Activated CD4-positive, alpha-beta T cell treated with anti-CD3 and anti-CD28 coated beads for 4 hours (primary cell): ENCODE data around the gene TMEM132A.

Source experiments
- DNase-seq, 2 donors: peaks; one replicate each; pipeline ENCODE4 v3.0.0-alpha.2; 2020

The TMEM132A gene

DNA sequence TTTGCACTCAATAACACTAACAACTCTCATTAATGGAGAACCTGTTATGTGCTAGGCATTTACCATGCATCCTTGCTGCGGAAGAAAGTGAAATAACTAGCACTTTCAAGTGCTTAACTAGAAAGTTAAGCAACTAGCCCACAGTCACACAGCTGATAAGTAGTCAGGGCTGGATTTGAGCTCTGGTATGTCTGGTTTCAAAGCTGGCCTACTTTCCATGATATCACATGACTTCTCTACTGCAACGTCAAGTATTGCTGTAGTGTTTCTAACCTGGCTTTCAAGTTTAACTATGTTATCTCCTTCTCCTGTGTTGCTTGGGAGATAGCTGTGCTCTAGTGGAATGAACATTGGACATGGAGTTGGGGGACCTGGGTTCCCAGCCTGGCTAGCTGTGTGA, 15.6 kb downstream of the TMEM132A start:
- DNase-seq, result no peak

DNA sequence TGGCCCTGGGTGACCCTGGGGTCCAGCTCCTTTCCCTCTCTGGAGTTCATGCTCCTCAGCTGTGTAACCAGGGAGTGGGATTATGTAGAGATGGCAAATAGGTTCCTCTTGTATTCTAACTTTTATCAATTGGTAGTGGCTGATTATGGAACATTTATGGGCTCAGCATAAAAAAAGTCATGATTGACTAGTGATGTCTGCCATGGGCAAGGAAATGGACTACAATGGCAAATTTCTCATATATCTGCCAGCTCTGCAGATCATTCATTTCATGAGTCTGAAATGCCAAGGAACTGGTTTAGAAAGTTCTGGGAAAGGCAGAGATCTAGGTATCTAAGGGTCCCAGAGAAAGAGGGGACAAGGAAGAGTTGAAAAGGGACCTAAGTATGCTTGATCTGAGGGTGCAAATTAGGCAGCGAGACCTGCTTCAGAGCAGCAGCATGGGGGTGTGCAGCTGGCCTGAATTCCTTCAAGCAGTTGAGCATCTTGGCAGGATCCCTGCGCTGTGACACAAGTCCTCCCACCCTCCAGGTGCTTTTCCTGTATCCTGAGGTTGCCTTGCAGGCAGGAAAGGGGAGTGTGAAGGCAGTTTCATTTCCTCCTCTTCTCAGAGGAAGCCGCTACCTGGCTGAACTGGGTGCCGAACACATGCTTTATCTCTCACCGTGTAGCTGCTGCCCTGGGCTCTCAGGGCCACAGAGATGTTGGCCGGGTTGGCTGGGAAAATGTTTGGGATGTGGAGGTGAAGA, 17.3 kb downstream of the TMEM132A start:
- DNase-seq, result no peak

DNA sequence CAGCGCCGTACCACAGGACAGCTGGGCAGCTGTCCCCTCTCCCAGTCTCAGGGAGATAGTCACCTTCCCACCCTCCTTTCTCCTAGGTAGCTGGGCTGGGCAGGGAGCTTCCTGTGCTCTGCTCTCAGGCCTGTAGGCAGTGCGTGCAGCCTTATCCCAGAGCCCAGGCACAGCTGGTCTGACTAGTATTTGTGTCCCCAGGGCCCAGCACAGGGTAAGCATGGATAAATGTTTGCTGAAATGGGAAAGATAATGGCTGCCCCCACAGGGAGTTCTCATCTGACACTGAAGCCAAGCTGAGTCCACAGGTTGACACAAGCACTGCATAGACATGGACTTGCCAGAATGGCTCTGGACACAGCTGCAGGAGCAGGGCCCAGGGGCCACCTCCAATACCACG, 18.0 kb downstream of the TMEM132A start:
- DNase-seq, result no peak

DNA sequence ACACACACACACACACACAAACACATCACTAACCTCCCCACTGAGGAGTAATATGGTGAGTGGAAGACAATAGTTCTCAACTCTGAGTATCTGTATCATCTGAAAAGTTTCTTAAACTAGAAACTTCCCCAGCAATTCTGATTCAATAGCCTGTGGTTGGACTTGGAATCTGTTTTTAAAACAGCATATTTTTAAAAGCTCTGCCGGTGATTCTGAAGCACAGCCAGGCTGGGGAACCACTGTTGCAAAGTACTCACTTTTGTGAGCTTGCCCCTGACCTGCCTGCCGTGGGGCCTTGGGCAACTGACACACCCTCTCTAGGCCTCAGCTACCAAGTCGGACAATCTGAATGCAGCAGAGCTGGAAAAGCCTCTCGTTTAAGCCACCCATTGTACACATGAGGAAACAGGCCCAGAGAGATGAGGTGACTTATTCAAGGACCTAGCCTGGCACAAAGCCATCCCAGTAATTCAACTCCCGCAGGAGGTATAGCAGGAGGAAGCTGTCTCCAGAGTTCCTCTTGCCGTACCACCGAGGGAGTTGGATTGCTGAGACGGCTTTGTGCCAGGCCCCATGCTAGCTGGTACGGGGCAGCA, 18.8 kb downstream of the TMEM132A start:
- DNase-seq, result no peak

DNA sequence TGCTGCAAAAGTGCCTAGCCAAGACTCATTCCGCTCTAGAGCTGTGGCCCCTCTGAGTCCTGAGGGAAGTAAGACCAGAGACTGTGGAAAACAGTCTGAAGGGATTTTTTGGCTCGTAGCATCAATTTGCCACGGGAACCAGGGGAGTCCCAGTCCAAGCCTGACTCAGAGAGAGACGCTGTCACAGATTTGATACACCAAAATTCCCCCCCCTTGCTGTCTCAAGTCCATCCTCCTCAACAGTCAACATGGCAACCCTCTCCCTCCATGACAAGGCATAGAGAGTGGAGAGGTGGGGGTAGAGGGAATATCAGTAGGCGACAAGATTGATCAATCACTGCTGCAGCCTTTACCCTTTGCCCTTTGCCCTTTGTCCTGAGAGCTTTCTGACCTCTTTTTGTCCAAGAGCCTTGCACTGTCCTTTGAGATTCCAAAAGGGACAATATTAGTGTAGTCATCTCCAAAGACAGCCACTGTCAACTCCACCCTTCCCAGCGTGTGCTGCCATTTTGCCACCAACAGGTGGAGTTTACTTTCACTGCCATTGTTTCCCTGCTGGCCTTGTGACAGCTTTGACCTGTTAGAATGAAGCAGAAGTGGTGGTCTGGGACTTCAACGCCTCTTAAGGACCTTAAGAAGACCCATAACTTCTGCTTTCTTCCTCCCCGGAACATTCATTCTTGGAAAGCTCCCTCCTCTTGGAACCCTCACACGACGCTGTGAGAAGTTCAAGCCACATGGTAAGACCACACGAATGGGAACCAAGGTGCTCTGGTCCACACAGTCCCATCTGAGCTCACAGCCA, 20.4 kb downstream of the TMEM132A start:
- DNase-seq, result no peak

DNA sequence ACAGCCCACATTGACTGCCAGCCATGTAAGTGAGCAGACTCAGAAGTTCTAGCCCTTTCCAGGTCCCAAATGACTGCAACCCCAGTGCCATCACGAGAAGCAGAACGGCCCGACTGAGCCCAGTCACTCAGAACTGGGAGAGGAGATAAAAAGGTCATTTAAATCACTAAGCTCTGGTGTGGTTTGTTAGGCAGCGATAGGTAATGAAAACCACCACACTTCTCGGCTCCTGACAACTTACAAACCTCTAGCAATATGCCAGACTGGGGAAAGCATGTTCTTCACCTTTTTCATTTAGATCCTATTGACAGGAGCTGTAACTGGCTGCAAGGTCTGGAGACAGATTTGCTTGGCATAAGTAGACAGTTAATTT, 21.0 kb downstream of the TMEM132A start:
- no peak for DNase-seq

DNA sequence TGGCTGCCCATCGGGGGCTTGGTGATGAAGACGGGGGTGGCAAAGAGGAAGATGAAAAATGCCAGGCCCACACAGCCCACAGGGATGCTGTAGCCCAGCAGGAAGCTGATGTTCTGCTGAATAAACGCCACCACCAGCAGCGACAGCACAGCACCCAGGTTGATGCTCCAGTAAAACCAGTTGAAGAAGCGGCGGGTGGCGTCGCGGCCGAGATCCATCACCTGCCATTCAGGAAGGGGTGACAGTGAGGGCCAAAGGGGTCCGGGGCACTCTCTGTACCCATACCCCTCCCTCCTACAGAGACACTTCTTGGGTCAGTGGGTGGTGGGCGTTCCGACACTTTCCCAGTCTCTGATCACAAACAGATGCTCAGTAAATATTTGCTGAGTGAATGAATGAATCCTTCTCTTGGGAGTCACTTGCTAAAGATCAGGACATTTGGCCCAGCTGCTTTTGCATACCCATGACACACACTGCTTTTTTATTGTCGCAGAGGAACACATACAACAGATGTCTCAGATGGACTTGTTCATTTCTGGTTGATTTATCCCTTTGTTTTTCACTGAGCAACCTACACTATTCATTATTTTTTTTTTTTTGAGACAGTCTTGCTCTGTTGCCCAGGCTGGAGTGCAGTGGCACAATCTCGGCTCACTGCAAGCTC, 22.5 kb downstream of the TMEM132A start:
- no peak for DNase-seq

DNA sequence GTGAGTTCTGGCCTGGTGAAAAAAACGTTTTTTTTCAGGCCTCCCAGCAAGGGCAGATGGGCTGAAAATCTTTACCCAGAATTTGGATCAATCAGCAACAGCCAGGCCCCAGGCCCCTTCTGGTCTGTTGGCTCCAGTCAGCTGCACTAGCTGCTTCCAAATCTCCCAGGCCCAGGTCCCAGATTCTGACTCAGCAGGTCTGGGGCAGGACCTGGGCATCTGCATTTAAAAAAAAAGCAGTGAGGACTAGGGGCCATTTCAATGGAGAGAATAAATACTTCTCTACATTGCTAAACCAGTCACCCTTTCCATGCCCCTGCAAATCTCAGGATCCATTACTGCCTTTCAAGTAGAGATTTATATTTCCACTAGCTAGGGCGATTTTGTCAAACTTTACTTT, 23.4 kb downstream of the TMEM132A start:
- no peak for DNase-seq

DNA sequence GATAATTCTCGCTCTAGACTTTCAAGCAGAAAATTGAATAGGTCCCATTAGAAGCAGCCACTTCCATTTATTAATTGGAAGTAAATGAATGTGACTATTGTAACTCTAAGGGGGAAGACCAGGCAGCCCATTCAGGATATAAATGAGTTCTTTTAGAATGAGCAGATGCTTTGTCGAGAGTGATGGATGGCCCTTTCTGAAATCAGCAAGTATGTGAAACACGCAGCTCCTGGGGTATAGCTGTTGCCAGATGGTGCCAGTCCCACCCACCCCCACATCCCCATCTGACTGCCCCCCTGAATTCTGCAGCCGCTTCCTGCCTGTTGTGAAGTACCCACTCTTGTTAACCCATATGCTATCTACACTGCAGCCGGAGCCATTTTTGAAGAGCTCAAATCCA, 24.0 kb downstream of the TMEM132A start:
- no peak for DNase-seq

DNA sequence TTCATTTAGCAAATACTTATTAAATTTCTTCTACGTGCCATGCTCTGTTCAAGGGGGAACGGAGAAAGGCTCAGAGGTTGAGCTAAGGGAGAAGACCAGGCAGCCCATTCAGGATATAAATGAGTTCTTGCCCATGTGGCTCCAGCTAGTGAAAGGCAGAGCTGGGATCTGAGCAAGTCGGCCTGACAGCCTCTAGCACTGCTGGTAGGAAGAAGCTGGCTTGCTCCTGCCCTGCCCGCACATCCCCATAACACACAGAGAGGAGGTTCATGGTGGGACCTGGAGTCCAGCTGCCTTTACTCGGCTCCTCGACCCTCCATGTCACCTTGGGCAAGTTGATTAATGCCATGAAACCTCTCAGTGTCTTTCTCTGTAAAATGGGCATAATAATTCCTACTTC, 25.8 kb downstream of the TMEM132A start:
- DNase-seq, result no peak

DNA sequence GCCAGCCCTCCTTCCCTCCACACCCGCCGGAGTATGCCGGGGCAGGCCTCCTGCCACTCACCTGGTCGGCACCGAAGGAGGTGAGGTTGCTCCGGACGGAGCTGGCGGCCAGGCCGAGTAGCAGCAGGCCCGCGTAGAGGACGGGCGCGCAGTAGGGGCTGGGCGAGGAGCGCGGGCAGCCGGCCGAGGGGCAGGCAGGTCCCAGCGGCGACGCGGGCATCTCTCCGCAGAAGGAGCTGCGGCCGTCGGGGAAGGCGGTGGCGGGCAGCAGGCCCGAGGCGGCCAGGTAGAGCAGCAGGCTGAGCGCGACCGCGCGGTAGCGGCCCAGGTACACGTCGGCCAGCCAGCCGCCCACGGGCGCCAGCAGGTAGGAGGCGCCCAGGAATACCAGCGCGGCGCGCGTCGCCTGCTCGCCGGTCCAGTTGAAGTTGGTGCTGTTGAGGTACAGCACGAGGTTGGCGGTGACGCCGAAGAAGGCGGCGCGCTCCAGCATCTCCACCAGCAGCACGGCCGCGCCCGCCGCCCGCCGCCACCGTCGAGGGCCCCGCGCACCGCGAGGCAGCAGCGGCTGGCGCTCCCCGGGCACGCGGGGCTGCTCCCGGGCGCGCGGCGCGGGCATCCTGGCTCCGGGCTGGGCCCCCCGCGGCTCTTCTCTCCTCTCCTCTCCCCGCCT, 26.8 kb downstream of the TMEM132A start:
- DNase-seq, result peak; percentile 31 to 36

DNA sequence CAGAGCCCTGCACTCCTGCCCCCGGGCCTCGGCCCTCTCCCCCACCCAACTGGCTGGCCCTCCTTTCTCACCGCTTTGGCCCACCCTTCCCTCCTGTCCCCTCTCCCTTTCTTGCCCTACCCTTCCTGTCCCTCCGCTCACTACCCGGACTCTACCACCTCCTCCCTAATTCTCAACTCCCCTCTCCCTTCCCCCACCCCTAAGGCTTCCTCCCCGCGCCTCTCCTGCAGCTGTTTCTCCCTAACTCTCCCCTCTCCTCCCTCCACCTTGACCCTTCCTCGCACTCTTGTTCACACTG, 27.3 kb downstream of the TMEM132A start:
- no peak for DNase-seq

DNA sequence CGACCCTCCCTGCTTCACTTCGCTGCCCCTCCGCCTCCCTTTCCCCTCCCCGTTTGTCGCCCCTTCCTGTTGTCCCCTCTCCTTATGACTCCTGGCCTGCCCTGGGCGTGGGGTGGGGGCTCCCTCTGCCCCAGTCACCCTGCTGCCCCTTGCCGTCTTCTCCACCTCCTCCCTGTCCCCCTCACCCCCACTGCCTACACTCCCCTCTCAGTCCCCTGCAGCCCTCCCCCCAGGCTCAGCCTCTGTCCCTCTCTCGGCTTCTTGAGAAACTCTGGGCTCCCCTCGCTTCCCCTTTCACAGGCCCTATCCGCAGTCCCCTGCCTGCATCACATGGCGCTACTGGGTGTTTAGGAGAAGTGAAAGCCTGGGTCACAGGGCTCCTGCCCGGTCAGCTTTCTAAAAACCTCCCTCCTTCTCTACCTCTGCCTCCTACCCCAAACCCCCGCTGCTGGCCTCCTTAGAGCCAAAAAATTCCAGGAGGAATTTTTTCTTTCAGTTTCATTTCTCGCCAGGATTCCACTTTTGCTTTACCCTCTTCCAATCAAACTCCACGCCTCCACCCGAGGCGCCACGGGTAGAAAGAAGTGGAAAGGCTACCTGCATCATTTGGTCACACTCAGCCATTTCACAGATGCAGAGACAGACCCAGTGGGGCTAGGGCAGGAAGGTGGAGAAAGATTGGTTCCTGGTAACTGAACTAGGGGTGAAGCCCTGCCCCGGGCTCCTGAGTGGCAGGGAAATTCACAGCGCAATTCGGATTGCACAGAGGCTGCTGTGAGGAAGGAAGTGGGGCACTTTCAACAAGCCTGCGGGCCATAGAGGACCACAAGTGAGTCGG, 27.9 kb downstream of the TMEM132A start, which contains the start of gene SLC15A3:
TSS of gene SLC15A3 (minus strand) at position 273 of the 838 bp plus-strand sequence. CDS start 625 bp downstream, outside the sequence.
- peak; percentile 16 to 19 for DNase-seq

DNA sequence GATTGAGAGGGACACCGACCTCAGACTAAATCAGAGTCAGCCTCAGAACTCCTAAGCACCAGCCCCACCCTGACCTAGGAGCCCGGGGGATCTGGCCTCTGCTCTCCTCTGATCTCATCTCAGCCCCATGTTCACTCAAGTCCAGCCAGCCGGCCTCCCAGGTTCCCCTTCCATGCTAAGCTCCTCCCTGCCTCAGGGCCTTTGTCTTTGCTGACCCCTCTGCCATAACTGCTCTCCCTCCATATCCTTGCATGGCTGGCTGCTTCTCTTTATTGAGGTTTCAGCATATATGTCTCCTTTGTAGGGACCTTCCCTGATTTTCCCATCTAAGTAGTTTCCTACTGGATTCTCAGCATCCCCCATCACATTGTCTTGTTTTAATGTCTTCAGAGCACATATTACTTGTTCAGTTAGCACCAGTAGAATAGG, 28.5 kb downstream of the TMEM132A start:
- DNase-seq, result no peak

DNA sequence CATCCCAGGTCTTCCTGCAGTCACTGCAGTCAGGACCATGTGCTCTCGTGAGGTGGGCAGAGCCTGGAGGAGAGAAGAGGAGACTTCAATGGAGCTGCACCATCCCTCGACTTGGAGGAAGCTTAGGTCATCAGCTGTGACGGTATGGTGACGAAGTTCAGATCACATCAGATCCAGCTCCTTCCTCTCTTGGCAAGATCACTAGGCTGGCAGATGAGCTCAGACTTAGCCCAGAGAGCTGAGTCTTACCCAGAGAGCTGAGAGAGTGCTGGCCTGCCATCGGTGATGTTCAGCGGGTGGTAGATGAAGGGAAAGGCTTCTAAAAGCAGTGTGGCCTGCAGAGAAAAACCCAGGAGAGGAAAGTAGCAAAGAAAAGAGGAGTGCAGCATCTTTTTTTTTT, 29.5 kb downstream of the TMEM132A start:
- no peak for DNase-seq

DNA sequence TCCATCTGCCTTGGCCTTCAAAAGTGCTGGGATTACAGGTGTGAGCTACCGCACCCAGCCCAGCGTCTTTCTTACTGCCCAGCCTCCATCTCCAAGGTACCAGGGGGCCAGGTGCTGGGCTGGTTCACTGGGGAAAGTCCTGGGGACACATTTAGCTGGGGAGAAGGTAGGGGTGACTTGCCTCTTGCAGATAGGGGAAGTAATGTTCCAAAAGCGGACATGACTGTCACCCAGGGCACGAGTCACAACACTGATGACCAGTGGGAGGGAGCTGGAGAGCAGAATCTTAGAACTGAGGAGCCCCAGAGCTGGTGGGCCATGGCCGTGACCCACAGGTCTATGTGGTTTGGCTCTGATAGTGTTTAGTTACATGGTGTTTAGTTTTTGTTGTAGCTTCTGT, 30.2 kb downstream of the TMEM132A start:
- DNase-seq, result no peak

DNA sequence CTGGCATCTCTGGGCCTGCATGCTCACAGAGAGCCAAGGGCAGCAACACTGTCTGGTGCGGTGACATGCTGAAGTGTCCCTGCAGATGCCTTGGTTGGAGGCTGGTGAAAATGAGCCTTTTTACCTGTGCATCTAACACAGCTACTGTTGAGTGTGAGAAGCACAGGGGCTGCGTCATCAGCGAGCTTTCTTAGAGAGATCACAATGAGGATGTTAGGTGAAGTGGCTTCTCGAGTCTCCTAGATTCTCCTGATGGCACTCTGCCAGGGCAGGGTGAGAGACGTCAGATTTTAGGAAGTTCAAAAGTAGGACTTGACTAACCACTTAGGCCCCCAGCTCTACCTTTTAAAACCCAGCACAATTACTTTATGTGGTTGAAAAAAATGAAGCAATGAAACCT, 31.3 kb downstream of the TMEM132A start:
- no peak for DNase-seq

DNA sequence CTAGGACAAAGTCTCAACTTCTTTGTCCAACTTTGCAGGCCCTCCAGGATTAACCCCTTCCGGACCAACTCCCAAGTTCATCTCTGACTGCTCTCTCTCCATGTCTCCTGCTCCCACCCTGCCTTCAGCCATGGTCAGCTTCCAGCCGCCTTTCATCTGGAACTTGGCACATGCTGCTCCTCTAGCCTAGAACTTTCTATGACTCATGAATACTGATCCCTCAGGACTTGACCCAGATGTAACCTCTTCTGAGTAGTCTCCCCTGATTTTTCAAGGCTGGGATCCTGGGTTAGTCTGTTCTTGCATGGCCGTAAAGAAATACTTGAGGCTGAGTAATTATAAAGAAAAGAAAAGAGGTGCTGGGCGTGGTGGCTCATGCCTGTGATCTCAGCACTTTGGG, 32.9 kb downstream of the TMEM132A start:
- no peak for DNase-seq

DNA sequence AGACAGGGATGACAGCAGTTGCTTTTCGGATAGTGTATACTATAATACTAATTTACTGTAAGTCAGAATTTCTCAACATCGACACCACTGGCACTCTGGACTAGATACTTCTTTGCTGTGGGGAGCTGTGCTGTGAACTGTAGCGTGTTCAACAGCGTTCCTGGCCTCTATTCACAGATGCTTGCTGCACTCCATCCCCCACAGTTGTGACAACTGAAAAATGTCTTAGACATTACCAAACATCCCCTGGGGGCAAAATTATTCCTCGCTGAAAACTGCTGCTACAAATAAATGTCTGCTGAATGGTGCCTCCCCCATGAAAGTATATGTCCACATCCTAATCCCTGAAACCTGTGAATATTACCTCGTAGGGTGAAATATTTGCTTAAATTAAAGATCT, 35.2 kb downstream of the TMEM132A start:
- no peak for DNase-seq

DNA sequence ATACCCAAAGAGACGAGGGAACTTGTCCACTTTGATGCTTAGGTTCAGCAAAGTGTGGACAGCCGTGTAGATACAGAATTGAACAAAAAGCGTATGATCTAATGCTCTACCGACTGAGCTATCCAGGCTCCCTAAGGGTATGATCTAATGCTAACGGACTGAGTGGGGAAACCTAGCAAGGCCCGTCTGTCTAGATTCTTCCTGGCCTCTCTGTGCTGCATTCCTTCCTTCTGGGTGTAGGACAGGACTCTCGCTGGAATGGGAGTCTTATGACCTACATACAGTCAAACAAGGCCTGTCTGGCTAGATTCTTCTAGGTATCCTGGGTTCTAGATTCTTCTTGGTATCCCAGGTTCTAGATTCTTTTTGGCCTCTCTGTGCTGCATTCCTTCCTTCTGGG, 36.1 kb downstream of the TMEM132A start:
- no peak for DNase-seq

DNA sequence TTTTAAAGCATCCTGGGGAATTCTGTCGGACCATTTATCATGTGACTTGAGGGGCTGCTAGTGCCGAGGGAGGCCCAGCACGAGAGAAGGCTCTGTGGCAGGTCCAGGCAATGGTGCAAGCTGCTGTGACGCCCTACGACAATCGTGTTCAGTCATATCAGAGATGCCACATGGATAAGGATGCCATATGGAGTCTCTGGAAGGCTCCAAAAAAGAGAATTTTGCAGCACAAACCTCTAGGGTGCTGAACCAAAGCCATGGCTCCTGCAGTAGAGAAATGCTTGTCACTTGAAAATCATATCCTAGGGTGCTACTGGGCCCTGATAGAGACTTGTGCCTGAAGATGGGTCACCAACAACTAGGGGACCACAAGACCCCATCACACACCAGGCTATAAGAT, 40.5 kb downstream of the TMEM132A start:
- DNase-seq, result no peak

DNA sequence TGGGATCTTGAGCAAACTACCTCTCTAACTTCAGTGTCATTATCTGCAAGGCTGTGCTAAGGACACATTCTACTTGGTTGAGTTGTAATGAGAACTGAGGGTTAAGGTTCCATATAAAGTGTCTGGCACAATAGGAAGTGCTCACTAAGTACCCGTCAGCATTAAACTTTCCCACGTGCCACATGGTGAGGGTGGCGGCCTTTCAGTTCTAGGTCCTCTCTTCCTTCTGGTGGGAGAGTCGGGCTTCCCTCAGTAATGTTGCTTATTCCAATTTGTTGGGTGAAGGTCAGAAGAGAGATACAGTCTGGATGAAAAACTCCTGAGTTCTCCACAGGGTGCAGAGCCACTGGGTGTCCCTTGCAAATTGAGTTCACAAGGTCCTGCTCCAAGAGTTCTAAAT, 42.6 kb downstream of the TMEM132A start:
- no peak for DNase-seq
